NCI-H82 treated with DMSO at 0.1 percent for 48 hours (cell line): Measurements from ENCODE around the gene TNFSF13.
"Not testable (repeated sequence)": the region's sequence is repeated elsewhere in the genome, so short reads cannot be mapped to it uniquely, and the experiment has no call there.

Source experiments
- DNase-seq: peaks from one replicate; lab custom pipeline; 2025; ENCODE audit not compliant: unreplicated experiment; lab: John Stamatoyannopoulos, UW

The TNFSF13 gene

GRCh38 chr17:7589891-7590691 is 31.5 kb downstream of the TNFSF13 start, which contains the start of gene SOX15:
Gene SOX15 (minus strand): TSS chr17:7590094. CDS start chr17:7589676, 418 bp downstream.
- DNase-seq, result no peak

- DNase-seq, result peak; percentile 75
Observed at GRCh38 chr17:7590743-7591142, 32.2 kb downstream of the TNFSF13 start.

GRCh38 chr17:7591596-7591995 is 33.0 kb downstream of the TNFSF13 start:
- no peak for DNase-seq

GRCh38 chr17:7592422-7593021 is 34.0 kb downstream of the TNFSF13 start:
- no peak for DNase-seq

- DNase-seq, result no peak
Observed at GRCh38 chr17:7593296-7593695, 34.7 kb downstream of the TNFSF13 start.

- not testable (repeated sequence) for DNase-seq
Observed at GRCh38 chr17:7597561-7597960, 39.0 kb downstream of the TNFSF13 start.

- no peak for DNase-seq
Observed at GRCh38 chr17:7606280-7606679, 47.7 kb downstream of the TNFSF13 start.

- no peak for DNase-seq
Observed at GRCh38 chr17:7610641-7611040, 52.1 kb downstream of the TNFSF13 start.
